CD4-positive, alpha-beta T cell (primary cell): ENCODE results near the gene RTN4RL1. TPM values are rescaled to one million over a fixed set of nuclear protein-coding genes. Genes with fewer than 3 reads are reported as not detected.

Experiments used
- ATAC-seq: fragments of 200-7000 bp; cut with Tn5 transposase; one replicate; pipeline ENCODE4 v1.10.0; 2022; ENCODE audit warnings: mild to moderate bottlenecking; ENCODE audit not compliant: poor library complexity
- CTCF ChIA-PET: fragments of 350-600 bp; sonication (Branson Sonifier 250); formaldehyde crosslinking; loops from one replicate; lab custom pipeline; 2021; ENCODE audit warnings: antibody characterized with exemption, inconsistent platforms; lab: Charles Lee
- POLR2A ChIA-PET: fragments of 350-600 bp; sonication (Branson Sonifier 250); formaldehyde crosslinking; loops from one replicate; lab custom pipeline; 2021; ENCODE audit warnings: antibody characterized with exemption, inconsistent platforms; lab: Charles Lee
- DNase-seq, 14 experiments: peaks; one replicate each; pipeline ENCODE4 v3.0.0-alpha.2; 2013 to 2020; ENCODE audit warnings: mixed read lengths in 2 of 14
- H3K27ac ChIP-seq, 2 donors: one replicate each; pipeline versions ENCODE4 v1.5.1 to v1.7.0; 2013; ENCODE audit warnings: low read length in 2 of 2, low read depth in 1 of 2, mild to moderate bottlenecking in 1 of 2
- H3K27me3 ChIP-seq, 2 experiments: 1 replicate in 1 of 2; 2 replicates in 1 of 2; pipeline versions ENCODE4 v1.6.1 to v1.7.0; 2013; ENCODE audit warnings: low read length in 2 of 2, control low read depth in 1 of 2, mild to moderate bottlenecking in 1 of 2, moderate library complexity in 1 of 2; ENCODE audit not compliant: insufficient read depth in 2 of 2, control insufficient read depth in 1 of 2
- H3K36me3 ChIP-seq: one replicate; pipeline ENCODE4 v1.6.1; 2013; ENCODE audit warnings: low read length, control low read depth; ENCODE audit not compliant: insufficient read depth
- H3K4me1 ChIP-seq: one replicate; pipeline ENCODE4 v1.6.1; 2013; ENCODE audit warnings: low read length, control low read depth; ENCODE audit not compliant: insufficient read depth
- H3K4me3 ChIP-seq: one replicate; pipeline ENCODE4 v1.5.1; 2013; ENCODE audit warnings: mild to moderate bottlenecking, low read length, moderate library complexity
- H3K9me3 ChIP-seq, 2 experiments: 1 replicate in 1 of 2; 2 replicates in 1 of 2; pipeline versions ENCODE4 v1.6.1 to v1.7.0; 2013; ENCODE audit warnings: low read length in 2 of 2, mild to moderate bottlenecking in 2 of 2, control low read depth in 1 of 2, moderate library complexity in 1 of 2; ENCODE audit not compliant: control insufficient read depth in 1 of 2, insufficient read depth in 1 of 2
- H3K27ac Mint-ChIP-seq: one replicate; pipeline ENCODE4 v1.8.0; 2020; ENCODE audit warnings: mixed read lengths
- H3K27me3 Mint-ChIP-seq: one replicate; pipeline ENCODE4 v1.8.0; 2021; ENCODE audit warnings: mixed read lengths
- H3K36me3 Mint-ChIP-seq: one replicate; pipeline ENCODE4 v1.8.0; 2021; ENCODE audit warnings: low read depth, mixed read lengths
- H3K4me1 Mint-ChIP-seq: one replicate; pipeline ENCODE4 v1.8.0; 2021; ENCODE audit warnings: low read depth, mixed read lengths
- H3K4me3 Mint-ChIP-seq: one replicate; pipeline ENCODE4 v1.8.0; 2020; ENCODE audit warnings: mild to moderate bottlenecking, mixed read lengths
- H3K9me3 Mint-ChIP-seq: one replicate; pipeline ENCODE4 v1.8.0; 2020; ENCODE audit warnings: mixed read lengths
- intact Hi-C, 2 experiments: fragments of 100-400 bp; cut with DNase I in 1 of 2; cut with micrococcal nuclease in 1 of 2; formaldehyde crosslinking; loops; one replicate each; pipeline versions ENCODE4 v1.15.1 to v1.9.0; 2023 to 2025; cut with DNase I, micrococcal nuclease
- total RNA-seq, 174 experiments: library from RNA in 2 of 174; stranded (reverse) in 2 of 174; gene quantifications; one replicate each; pipeline ENCODE4 v1.2.3 and lab custom pipeline; 2021 to 2026
- TF ChIP-seq, protein P1 (sequence below): fragments of 200-600 bp; IDR thresholded peaks from one replicate; pipeline ENCODE4 v1.8.0; 2022; ENCODE audit warnings: antibody characterized with exemption, mild to moderate bottlenecking

The RTN4RL1 gene
- total RNA-seq, 2 experiments from 2014 or later = 0.06 to 0.11 TPM

DNA sequence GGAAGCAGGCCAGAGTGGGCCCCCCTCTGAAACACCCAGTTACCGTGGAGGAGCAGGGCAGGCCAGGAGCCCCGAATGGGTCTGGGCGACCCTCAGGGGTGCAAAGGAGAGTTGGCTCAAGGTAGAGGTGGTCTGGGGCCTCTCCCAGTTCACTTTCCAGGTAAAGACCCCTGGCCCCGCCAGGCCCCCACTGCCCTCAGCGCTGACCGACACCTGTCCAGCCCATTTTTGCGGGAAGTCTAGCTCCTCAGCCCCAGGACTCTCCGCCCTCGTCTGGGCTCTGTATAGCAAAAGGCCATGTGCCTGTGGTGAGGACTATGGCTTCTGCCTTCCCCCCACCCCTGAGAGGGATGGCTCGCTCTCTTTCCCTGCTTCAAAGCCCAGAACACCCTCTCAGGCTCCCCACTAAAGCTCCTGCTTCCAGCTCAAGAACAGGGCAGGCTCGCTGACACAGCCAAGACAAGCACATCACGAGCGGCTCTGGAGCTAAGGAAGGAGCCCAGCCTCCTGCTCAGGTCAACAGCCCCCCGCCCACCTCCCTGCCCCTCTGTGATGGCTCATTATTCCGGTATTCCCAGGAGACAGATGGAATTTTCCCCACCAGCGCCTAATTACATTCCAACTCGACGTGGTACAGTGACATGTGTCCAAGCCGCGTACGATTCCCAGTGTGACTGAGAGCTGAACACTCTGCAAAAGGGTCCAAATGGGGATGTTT is 59.4 kb downstream of the RTN4RL1 start:
- Histone ChIP-seq H3K27me3 (no peaks in the 10 kb centered on the region), H3K27ac (no peak overlapping the region), H3K4me1 (no peaks in the 10 kb centered on the region), H3K9me3 (no peaks in the 10 kb centered on the region), H3K36me3 (no peaks in the 10 kb centered on the region), H3K4me3 (no peak overlapping the region)
- H3K9me3 Mint-ChIP-seq = no peaks in the 10 kb centered on the region
- no peak overlapping the region for H3K27ac Mint-ChIP-seq
- ATAC-seq (no peak), DNase-seq (no peak)
- TF ChIP-seq, protein P1, sequence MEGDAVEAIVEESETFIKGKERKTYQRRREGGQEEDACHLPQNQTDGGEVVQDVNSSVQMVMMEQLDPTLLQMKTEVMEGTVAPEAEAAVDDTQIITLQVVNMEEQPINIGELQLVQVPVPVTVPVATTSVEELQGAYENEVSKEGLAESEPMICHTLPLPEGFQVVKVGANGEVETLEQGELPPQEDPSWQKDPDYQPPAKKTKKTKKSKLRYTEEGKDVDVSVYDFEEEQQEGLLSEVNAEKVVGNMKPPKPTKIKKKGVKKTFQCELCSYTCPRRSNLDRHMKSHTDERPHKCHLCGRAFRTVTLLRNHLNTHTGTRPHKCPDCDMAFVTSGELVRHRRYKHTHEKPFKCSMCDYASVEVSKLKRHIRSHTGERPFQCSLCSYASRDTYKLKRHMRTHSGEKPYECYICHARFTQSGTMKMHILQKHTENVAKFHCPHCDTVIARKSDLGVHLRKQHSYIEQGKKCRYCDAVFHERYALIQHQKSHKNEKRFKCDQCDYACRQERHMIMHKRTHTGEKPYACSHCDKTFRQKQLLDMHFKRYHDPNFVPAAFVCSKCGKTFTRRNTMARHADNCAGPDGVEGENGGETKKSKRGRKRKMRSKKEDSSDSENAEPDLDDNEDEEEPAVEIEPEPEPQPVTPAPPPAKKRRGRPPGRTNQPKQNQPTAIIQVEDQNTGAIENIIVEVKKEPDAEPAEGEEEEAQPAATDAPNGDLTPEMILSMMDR = no peak
- ChIA-PET POLR2A (no interaction called here), CTCF (no interaction called here)
- H3K27me3 Mint-ChIP-seq = peaks cover 16% of the 10 kb centered on the region
- H3K36me3 Mint-ChIP-seq = no peaks in the 10 kb centered on the region
- intact Hi-C loops = no loop called here
- no peaks in the 10 kb centered on the region for H3K4me1 Mint-ChIP-seq
- no peak overlapping the region for H3K4me3 Mint-ChIP-seq

- POLR2A ChIA-PET = no interaction called here
- Histone ChIP-seq H3K4me3 (no peak overlapping the region), H3K27me3 (no peaks in the 10 kb centered on the region), H3K9me3 (no peaks in the 10 kb centered on the region), H3K27ac (no peak overlapping the region), H3K4me1 (no peaks in the 10 kb centered on the region), H3K36me3 (no peaks in the 10 kb centered on the region)
- ATAC-seq (no peak), DNase-seq (no peak)
- Mint-ChIP-seq H3K27ac (no peak overlapping the region), H3K9me3 (no peaks in the 10 kb centered on the region), H3K27me3 (peaks cover 5% of the 10 kb centered on the region), H3K4me3 (no peak overlapping the region), H3K4me1 (no peaks in the 10 kb centered on the region), H3K36me3 (no peaks in the 10 kb centered on the region)
- intact Hi-C loops = no loop called here
- TF ChIP-seq, protein P1 = no peak
- CTCF ChIA-PET = no interaction called here
Observed at GRCh38 chr17:1963250-1963649, 61.9 kb downstream of the RTN4RL1 start.

DNA sequence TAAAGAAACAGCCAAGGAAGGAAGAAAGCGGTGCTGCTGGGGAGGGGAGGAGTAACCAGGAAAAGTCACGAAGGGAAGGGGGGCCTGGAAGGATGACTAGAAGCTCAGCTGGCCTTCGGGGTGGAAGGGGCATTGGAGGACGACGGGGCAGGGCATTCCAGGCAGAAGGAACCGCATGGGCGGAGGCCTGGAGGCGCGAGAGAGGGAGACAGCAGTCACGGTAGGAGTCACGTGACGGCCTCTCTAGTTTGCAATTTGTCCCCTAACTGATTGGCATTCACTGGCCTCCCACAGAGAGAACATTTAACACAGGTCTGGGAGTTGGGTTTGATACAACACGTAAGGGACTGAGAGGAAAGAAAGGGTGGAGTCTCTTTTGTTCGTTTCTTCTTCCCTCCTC is 63.9 kb downstream of the RTN4RL1 start:
- Histone ChIP-seq H3K4me3 (no peak overlapping the region), H3K36me3 (no peaks in the 10 kb centered on the region), H3K27ac (no peak overlapping the region), H3K4me1 (no peaks in the 10 kb centered on the region), H3K9me3 (no peaks in the 10 kb centered on the region), H3K27me3 (no peaks in the 10 kb centered on the region)
- Mint-ChIP-seq H3K27ac (no peak overlapping the region), H3K9me3 (no peaks in the 10 kb centered on the region), H3K27me3 (no peaks in the 10 kb centered on the region), H3K36me3 (no peaks in the 10 kb centered on the region), H3K4me3 (no peak overlapping the region), H3K4me1 (no peaks in the 10 kb centered on the region)
- ChIA-PET CTCF (no interaction called here), POLR2A (no interaction called here)
- intact Hi-C loops = no loop called here
- no peak for ATAC-seq
- DNase-seq = no peak
- TF ChIP-seq, protein P1 = no peak
